ENCODE data around the gene TRAF3.

TRAF3 gene

DNA sequence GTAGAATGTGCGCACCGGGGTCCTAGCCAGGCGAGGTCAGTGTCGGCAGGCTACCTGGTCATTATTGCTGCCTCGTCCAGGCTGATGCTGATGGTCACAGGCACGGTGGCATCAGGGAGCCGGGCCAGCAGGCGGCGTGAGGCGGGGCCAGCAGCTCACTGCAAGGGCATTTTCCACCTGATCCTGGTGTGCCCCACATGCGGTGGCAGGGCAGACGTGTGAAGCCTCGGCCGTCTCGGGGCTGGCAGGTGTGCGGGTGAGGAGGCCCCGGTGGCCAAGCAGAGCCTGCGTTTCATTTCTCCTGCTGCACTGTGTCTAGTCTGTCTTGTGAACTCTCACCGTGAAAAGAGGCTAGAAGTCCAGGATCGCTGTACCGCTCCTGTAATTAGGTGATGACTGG lies 133.2 kb downstream of the TRAF3 start:
- DNase-seq, result no peak

DNA sequence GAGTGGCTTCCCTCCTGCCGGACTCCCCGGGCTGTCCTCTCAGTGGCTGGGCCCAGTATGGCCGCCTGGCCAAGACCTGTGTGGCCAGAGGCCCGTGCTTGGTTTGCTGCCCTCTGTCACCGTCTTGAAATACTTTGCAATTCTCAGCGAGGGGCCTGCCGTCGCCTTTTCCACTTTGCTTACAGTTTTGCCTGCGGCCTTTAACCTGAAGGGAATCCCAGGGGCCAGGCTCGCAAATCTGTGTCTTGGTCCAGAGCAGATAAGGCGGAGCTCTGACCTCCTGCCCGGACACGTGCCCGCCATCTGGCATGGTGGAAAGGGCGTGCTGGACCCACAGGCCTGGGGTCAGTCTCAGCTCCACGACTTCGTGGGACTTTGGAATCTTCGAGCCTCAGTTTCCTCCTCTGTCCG lies 134.3 kb downstream of the TRAF3 start:
- DNase-seq, result no peak

DNA sequence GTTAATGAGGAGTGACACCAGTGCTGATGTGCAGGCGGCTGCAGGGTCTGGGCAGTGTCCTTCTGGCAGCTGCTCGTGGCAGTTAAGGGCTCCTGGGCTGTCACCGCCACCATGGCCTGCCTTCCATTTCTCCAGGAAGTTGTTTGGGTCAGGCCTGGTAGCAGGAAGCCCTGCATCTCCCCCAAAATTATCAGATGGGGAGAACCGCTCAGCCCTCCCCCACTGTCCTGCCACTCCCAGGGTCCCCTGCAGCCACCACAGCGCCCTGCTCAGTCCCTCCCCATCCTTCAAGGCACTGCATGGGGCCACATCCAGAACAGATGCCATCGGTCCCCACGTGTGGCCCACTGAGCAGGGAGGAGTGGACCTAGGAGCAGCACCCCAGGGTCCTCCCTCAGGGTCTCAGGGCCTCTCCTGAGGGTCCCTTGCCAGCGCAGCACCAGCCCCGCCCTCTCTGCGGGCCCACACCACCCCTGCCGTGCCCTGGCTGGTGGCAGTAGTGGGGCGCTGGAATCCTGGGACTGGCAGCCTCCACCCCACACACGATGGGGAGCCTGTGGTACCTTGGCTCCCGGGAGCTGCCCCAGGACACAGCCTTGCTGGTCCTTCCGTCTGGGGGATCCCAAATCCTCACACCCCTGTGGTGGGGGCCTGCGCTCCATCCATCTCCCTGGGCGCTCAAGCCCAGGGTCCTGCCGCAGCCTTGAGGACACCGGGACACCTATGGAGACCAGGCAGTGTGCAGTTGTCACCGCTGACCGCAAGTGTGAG lies 134.9 kb downstream of the TRAF3 start:
- DNase-seq, result no peak

DNA sequence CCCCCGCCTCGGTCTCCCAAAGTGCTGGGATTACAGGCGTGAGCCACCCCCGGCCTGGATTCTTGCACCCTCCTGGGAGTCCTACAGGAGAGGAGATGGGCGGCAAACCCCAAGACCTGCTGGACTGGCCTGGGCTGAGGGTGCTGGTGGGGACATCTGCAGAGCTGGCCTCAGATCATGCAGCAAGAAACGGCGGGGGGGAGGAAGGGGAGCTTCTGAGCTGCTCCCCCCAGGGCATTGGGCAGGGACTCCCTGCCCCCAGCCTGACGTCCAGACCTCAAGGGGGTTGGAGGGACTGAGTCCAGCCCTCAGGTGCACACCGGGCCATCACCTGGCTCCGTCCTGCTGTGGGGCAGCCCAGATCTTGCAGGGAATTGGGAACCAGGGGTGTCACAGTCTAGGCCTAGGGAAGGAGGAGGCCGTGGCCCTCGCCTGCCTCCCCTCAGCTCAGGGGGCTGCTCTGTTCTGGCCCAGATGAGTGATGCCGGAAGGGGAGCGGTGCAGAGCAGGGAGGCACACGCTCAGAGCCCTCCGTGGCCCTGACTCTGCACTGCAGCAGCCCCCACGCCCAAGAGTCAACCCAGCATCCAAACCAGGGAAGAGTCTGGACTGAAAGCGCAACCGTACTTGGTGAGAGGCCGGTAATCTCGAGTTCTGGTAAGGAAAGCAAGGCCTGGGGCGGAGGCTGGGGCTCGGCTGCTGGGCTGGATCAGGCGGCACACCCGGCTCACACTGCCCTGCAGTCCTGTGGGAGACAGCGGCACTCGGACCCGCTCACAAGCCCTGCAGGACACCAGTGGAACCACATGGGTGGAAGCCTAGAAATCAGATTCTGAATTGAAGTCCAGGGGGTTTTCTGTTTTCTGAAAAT lies 136.3 kb downstream of the TRAF3 start:
- no peak for DNase-seq

DNA sequence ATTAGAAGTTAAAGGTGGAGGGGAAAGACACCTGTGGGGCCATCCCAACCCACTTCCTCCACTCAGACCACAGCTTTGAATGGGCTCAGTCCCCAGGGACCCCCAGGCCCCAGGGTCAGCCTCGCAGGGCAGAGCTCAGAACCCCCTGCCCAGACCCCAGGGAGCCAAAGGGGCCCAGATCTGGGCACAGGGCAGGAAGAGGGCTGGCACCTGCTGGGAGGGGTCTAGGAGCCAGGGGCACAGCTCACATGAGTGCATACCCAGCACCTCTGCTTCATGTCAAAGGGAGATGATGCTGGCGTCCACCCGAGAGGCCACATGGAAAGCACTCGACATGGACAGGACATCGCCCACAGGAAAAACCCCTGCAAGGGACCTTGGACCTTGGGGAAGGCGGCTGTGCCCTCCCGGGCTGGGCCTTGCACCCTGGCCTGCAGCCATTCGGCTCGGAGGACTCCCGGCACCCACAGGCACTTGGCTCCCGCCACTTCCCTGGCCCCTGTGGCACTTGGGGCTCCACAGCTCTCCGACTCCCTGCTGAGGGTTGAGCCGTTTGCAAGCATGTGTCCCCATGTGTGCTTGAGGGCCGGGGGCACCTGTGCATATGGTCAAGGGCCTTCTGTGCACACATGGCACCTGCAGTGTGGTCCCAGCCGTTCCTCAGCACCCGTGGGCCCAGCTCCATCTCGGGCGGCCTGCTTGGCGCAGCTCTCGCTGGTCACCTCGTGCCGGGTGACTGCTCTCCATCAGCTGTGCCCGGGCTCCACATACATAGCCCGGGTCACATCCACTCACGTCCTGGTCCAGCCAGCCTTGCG lies 137.4 kb downstream of the TRAF3 start:
- no peak for DNase-seq

DNA sequence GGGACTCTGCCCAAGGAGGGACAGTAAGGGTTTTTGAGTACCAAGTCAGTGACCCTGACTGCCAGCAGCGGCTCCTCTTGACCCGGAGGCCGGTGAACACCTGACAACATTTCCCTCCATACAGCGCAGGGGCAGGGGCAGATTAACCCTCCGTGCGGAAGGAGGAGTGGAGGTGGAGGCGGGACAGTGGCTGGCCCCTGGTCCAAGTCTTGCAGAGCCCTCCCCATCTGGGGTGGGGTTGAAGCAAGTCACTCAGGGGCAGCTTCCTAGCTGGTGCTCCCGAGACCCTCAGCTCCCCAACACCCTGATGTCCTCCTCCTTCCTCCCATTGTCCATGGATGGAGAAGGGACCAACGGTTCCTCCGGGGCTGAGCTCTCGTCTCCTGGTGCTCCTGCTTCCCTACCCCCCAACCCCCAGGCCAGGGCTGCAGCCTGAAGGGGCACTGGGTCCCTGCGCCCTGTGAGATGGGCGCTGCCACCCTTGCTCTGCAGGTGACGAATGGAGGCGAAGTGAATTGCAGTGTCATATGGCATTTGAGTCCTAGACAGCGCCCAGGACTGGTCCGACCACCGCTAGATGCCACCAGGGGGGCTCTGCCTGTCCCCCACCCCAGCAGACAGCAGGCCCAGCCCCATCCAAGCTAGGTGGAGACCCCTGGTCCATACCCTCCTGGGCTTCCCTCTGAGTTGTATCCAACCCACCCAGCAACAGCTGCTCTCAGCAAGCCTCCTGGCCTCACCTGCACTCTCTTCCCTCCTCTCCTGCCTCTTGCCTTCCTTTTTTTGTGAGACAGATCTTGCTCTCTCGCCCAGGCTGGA lies 138.3 kb downstream of the TRAF3 start:
- no peak for DNase-seq

DNA sequence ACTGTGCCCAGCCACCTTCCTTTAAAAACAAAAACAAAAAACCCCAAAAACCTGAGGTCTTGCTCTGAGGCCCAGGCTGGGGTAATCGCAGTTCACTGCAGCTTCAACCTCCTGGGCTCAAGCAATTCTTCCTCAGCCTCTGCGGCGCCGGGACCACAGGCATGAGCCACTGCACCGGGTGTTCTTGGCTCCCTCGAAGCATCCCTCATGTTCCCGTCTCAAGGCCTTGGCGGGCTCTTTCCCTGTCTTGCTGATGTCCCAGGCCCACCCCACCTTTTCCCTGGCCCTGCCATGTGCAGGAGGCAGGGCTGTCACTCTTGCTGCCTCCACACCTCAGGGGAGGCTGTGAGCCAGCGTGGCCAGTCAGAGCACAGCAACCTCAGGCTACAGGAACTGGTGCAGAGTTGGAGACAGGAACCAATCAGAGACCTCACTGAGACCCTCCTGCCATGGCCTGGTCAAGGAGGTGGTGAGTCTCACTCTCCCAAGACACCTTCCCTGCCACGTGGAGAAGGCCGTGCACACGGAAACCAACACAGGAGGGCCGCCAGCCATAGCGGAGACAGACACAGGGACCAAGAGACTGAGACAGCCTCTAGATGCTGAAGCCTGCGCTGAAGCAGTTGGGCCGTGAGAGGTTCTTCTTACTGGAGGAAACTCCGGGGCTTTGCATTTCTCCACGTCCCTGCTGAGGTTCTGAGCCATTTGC lies 139.3 kb downstream of the TRAF3 start:
- DNase-seq, result no peak

DNA sequence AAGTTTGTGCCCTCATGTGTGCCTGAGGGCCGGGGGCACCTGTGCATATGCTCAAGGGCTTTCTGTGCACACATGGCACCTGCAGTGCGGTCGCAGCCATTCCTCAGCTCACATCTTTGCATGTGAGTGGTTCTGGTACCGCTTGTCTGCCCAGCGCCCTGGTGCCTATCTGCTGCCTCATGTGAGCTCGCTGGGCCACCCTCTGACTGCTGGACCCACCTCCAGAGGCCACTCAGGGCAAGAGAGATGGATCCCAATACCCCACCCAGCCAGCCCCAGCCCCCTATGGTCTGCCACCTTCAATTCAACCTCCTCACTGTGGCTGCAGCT lies 139.8 kb downstream of the TRAF3 start:
- DNase-seq, result no peak

DNA sequence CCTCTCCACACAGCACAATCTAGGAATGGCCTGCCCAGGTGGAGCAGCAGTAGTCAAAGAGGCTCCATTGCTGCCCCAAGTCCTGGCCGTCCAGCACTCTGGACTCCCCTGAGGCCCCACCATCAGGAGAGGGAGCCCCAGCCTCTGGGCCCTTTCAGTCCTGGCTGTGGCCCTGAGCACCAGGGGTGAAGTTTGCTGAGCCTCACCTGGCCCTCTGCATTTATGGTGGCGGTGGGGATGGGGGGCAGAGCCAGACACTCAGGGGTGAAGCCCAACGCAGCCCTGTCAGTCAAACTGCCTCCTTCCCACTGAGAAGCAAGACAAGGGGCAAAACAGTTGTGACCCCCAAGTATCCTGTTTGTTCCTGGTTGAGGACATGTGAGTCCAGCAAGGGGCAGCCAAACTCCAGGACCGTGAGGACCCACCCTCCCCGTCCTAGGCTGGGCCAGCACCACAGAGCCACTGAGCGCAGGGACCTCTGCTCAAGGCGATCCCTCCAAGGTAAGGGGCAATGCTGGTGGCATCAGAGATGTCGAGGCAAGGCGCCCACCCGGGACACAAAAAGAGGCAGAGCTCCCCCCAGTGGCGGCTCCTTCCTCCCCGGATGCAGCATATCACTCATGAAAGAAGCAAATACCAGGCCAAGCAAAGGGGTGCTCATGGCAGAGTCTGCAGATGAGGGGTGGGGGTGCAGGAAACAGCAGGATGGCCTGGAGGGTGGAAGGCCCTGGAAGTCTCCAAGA lies 140.4 kb downstream of the TRAF3 start:
- DNase-seq, result peak; percentile 78

DNA sequence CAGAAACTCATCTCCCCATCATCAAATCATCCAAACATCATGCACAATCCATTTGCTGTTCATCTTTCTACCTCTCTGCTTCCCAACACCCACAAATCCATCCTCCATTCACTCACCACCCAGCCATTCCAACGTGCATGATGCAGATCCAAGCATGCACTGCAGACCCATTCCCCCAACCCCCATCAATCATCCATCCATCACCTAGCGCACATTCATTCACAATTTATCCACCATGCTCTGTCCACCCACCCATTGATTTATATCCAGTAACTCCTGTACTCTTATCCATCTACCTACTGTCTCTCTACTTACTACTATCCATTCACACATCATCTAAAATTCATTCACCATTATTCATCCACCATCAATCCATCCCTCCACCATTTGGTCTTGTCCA lies 141.2 kb downstream of the TRAF3 start:
- no peak for DNase-seq

DNA sequence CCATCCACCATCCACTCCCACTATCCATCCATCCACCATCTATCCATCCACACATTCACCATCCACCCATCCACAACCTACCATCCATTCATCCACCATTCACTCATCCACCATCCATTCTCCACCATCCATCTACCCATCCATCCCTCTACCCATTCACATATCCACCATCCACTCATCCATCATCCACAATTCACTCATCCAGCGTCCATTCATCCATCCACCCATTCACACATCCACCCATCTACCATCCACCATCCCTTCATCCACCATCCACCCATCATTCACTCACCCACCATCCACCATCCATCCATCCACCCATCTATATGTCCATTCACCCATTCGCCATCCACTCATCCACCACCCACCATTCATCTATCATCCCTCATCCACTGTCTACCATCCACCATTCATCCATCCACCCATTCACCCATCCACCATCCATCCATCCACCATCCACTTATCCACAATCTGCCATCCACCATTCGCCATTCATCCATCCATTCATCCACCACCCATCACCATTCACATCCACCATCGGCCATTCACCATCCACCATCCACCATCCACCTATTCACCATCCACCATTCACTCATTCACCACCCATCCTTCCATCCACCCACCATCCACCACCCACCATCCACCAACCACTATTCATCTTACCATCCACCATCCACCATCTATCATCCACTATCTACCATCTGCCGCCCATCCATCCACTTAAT lies 143.2 kb downstream of the TRAF3 start:
- DNase-seq, result no peak

DNA sequence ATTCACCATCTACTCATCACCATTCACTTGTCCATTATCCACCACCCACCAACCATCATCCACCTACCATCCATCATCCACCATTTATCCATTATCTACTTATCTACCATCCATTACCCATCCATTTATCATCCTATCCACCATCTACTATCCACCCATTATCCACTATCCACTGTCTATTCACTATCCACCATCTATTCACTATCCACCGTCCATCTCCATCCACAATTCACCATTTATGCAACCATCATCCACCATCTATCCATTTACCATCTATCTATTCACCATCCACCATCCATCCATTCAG lies 143.7 kb downstream of the TRAF3 start:
- no peak for DNase-seq

DNA sequence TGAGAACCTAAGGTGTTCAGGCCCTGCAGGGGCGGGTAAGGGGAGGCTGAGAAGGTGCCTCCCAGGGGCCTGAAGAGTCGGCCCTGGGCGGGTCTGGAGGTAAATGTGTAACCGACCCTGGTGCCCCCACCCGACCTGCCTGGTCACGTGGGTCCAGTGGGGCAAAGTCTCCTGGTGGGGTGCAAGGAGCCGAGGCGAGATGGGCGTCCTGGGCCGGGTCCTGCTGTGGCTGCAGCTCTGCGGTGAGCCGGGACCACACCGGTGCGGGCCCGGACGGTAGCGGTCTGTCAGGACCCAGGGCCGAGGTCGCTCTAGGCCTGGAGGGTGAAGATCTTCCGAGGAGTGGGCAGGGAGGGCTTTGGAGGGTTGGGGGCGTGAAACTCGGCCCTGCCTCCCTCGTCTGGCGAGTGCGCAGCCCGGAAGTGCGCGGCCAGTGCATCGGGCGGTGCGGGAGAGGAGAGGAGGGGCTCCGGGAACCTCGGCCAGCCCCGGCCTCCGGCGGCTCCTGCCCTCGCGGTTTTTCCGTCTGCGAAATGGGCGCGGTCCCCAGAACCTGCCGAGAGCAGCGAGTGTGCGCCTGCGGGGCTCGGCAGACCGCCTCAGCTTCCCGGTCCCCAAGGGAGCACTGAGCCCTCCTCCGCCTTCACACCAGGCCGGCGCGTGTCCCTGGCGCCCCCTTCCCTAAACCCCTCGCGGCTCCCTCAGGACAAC lies 145.4 kb downstream of the TRAF3 start, which contains the start of gene AMN:
TSS of gene AMN (plus strand) at position 174 of the 711 bp plus-strand sequence. CDS start at position 200, 26 bp downstream.
- DNase-seq, result no peak

DNA sequence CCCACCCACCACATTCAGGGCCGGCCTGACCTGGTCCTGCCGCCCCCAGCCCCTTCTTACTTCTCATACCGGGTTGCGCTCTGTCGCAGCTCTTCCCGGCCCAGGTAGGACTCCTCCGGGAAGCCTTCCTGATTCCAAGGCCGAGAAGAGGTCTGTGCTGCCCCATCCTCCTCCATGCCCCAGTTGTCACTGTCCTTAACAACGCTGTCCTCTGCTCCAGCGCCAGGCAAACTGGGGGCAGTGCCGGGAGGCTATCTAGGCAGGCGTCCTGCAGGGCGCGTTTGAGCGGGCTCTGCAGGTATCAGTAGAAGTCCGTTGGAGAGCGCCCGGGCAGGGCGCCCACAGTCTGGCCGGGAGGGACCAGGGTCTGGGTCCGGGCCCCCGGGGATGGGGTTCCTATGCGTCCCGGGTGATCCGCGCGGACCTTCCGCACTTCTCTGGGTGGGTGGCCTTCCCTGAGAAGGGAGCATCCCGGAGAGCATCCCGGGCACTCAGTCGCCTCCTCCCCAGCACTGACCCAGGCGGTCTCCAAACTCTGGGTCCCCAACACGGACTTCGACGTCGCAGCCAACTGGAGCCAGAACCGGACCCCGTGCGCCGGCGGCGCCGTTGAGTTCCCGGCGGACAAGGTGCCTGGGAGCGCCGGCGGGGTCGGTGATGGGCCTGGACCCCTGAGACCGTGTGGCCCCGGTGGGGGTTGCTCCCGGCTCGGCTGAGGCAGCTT lies 146.1 kb downstream of the TRAF3 start:
- DNase-seq, result no peak

DNA sequence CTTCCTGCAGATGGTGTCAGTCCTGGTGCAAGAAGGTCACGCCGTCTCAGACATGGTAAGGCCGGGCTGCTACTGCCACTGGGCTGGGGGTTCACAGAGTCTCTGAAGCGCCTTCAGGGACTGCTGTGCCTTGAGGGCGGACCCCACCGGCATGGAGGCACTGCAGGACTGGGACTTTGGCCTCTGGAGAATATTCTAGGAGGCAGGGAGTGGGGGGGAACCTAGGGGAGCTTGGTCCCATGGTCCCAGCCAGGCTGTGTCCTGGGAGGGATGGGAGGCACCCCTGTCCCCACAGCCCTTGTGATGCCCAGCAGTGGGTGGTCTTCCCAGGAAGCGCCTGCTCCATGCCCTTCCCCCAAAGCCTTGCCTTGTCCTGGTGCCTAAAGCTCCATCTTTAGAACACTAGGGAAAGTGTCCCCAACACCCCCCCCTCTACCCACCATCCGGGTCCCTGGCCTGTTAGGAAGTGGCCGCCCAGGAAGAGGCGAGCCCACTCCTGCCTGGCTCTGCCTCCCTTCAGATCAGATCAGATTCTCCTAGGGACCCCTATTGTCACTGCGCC lies 146.8 kb downstream of the TRAF3 start:
- DNase-seq, result no peak

DNA sequence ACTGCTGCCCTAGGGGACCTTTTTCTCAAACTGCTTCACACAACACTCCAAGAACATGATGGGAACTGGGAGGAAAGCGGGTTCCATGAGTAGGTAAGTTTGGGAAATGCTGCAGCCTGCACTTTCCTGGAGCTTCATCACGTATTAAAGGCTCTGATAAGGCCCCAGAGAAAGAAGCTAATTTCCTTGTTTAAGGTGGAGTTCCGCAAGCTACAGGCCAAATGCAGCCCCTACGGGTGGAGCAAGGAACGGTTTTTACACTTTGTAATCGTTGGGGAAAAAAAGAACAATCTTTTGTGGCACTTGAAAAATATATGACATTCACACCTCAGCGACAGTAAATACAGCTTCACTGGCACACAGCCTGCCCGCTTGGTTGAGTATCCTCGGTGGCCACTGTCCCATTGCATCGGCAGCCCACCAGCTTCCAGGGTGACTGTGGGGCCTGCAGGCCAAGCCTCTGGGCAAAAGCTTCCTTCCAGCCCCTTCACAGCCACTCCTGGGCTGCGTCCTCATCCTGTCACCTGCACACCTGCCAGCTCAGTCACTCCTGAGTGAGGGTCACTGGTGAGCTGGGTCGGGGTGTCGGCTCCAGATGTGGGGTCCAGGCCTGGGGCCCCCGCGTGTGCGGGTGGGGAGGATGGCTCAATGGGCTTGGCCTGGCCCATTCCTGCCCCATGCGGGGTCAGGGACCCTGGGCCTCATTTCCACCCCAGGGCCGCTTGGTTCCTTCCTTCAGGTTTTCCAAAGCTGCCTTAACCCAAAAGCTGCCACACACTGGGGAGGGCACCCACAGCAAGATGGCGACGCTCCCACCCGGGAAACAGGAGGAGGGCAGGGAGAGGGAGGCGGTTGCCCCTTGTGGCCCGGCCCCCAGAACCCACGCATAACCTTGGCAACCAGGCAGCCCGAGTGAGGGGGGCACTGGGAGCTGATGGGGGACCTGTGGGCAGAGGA lies 147.7 kb downstream of the TRAF3 start:
- no peak for DNase-seq

DNA sequence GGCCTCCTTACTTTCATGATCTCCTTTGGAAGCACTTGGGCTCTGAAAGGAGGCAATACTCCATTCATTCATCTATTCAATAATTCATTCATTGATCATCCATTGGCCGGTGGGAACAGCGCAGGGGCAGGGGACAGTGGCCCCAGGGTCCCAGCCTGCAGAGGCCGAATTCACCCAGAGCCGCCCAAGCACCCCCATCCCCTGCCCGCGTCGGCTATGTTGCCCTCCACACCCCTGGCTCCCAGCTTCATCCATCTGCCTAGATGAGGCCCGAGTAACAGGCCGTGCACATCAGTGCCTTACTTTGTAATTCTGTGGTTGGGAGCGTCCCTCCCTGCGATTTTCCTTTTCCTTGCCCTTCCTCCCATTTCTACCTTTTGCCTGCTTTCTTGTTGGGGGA lies 148.4 kb downstream of the TRAF3 start:
- DNase-seq, result no peak

DNA sequence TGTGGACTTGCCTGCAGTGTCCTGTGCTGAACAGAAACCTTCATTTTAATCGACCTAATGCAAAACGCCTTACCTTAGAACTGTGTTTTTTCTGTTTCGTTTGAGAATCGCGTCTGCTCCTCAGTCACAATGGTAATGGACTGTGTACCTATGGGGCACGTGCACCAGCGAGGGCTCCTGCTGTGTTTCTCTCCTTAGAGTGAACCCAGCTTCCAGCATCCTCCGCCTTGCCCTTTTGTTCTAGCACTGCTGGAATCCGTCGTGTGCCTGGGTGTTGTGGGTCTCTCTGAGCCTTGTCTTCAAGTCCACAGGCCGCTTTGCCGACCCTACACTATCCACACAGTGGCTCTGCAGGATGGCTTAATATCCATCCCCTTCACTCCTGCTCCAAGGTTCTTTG lies 148.9 kb downstream of the TRAF3 start:
- no peak for DNase-seq
